ENCODE measurements around the gene BICC1. TPM values are rescaled to one million over a fixed set of nuclear protein-coding genes. Genes with fewer than 3 reads are reported as not detected.

BICC1 gene
- total and polyA plus RNA-seq, 8 donors, result 0.29 to 25.0 (median 4.5) TPM

DNA sequence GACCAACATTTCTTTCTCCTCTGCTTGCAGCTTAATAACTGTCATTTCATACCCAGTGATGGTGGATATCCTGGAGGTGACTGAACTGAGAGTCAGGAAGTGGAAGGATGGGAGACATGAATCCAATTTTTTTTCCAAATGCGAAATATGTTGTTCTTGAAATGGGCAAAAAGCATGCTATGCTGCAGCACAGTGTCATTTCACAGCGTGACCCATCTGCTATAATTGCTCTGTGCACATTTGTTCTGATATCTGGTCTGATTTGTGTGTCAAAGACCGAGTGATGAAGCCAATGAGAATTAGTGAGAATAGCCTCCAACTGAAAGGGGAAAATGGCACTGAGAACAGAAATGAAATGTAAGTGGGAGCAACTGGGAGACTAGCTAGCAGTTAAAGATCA lies 334.2 kb downstream of the BICC1 start:
- intact Hi-C loops (cut with DNase I; ENCODE audit: low total_unique reads), result no loop called here
- no peak for TF ChIP-seq EP300 (IDR thresholded peaks at IDR 0.05)
- no peak for TF ChIP-seq POLR2AphosphoS5 (IDR thresholded peaks at IDR 0.05)
- TF ChIP-seq CTCF (IDR thresholded peaks at IDR 0.05), result no peak
- no peak for TF ChIP-seq POLR2A (IDR thresholded peaks at IDR 0.05)
- 65 to 91% (median 81%) methylated on average over 3 of the region's 3 CpGs for WGBS, 5 donors

DNA sequence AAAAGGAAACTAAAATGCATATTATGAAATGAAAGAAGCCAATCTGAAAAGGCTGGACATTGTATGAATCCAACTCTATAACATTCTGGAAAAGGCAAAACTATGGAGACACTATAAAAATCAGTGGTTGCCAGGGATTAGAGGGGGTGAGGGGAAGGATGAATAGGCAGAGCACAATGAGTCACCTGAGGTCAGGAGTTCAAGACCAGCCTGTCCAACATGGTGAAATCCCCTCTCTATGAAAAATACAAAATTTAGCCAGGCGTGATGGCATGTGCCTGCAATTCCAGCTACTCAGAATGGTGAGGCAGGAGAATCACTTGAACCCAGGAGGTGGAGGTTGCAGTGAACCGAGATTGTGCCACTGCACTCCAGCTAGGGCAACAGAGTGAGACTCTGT lies 338.9 kb downstream of the BICC1 start:
- DNase-seq, result no peak
- Histone ChIP-seq H3K27ac (no peak overlapping the region), H3K4me3 (no peak overlapping the region), H3K36me3 (no peaks in the 10 kb centered on the region), H3K9me3 (no peaks in the 10 kb centered on the region), H3K27me3 (no peaks in the 10 kb centered on the region), H3K4me1 (no peaks in the 10 kb centered on the region)
- WGBS, 5 donors, result 73 to 90% (median 87%) methylated on average over 2 of the region's 2 CpGs
- intact Hi-C loops (cut with DNase I; ENCODE audit: low total_unique reads), result no loop called here
- no peak for TF ChIP-seq POLR2AphosphoS5 (IDR thresholded peaks at IDR 0.05)
- TF ChIP-seq EP300 (IDR thresholded peaks at IDR 0.05), result no peak
- no peak for TF ChIP-seq POLR2A (IDR thresholded peaks at IDR 0.05)
- no peak for TF ChIP-seq CTCF (IDR thresholded peaks at IDR 0.05)

More for the DNA sequence above, 334.2 kb downstream of the BICC1 start:
- no peaks in the 10 kb centered on the region for H3K4me1 ChIP-seq
- no peak for DNase-seq
- no peaks in the 10 kb centered on the region for H3K36me3 ChIP-seq
- no peak overlapping the region for H3K27ac ChIP-seq
- H3K27me3 ChIP-seq, result no peaks in the 10 kb centered on the region
- no peaks in the 10 kb centered on the region for H3K9me3 ChIP-seq
- H3K4me3 ChIP-seq, result no peak overlapping the region

DNA sequence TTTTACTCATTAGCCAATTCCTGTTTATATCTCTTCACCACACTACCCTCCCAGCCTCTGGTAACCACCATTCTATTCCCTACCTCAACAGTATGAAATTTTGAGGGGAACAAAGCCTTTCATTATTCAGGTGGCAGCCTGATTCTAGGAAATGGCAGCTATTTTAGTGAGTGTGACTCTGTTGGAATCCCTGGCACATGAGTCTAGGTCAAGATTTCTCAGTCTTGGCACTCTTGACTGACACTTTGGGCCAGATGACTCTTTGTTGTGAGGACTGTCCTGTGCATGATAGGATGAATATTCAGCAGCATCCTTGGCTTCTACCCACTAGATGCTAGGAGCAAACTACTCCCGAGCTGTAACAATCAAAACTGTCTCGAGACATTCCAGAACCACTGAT lies 341.0 kb downstream of the BICC1 start:
- Histone ChIP-seq H3K27ac (no peak overlapping the region), H3K4me3 (no peak overlapping the region), H3K36me3 (no peaks in the 10 kb centered on the region), H3K9me3 (peaks cover 0 to 5% (median 0%) of the 10 kb centered on the region in 4 donors), H3K27me3 (no peaks in the 10 kb centered on the region), H3K4me1 (no peaks in the 10 kb centered on the region)
- WGBS, 5 donors, result 75 to 93% (median 79%) methylated on average over 2 of the region's 2 CpGs
- DNase-seq, result no peak
- TF ChIP-seq CTCF (IDR thresholded peaks at IDR 0.05) (no peak), POLR2A (IDR thresholded peaks at IDR 0.05) (no peak), POLR2AphosphoS5 (IDR thresholded peaks at IDR 0.05) (no peak), EP300 (IDR thresholded peaks at IDR 0.05) (no peak)
- intact Hi-C loops (cut with DNase I; ENCODE audit: low total_unique reads), result no loop called here

DNA sequence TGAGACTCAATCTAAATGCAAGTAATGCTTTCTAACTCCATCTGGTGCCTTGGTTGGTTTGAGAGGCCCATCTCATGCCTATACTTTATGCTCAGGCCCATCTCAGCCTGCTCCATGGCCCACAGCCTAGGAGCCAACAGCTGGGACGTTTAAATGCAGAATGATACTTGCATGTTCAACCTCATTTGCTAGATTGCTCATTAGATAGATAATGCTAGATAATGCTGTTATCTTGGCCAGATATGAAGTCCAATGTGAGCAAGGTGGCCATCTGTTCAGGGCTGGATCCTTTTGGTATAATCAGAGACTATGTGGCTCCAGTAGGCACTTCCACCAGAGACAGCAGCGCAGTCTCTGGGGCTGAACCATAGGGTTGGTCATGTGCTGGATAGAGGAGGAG lies 342.1 kb downstream of the BICC1 start:
- no peak for DNase-seq
- peaks cover 0 to 8% (median 0%) of the 10 kb centered on the region in 4 donors for H3K9me3 ChIP-seq
- no peaks in the 10 kb centered on the region for H3K36me3 ChIP-seq
- no peaks in the 10 kb centered on the region for H3K4me1 ChIP-seq
- H3K27me3 ChIP-seq, result no peaks in the 10 kb centered on the region
- H3K27ac ChIP-seq, result no peak overlapping the region
- 46 to 65% (median 59%) methylated on average over 2 of the region's 2 CpGs for WGBS, 5 donors
- intact Hi-C loops (cut with DNase I; ENCODE audit: low total_unique reads), result no loop called here
- TF ChIP-seq POLR2AphosphoS5 (IDR thresholded peaks at IDR 0.05), result no peak
- no peak for TF ChIP-seq POLR2A (IDR thresholded peaks at IDR 0.05)
- no peak for TF ChIP-seq CTCF (IDR thresholded peaks at IDR 0.05)
- TF ChIP-seq EP300 (IDR thresholded peaks at IDR 0.05), result no peak
- H3K4me3 ChIP-seq, result no peak overlapping the region
